ES-I3 (cell line): Measurements from ENCODE around the gene LRRK2.

Source experiments
- H3K36me3 ChIP-seq: 2 replicates; pipeline ENCODE4 v1.6.1; 2013; ENCODE audit warnings: mild to moderate bottlenecking, low read length, control low read depth, moderate library complexity; ENCODE audit not compliant: insufficient read depth
- H3K4me1 ChIP-seq: 2 replicates; pipeline ENCODE4 v1.6.1; 2013; ENCODE audit warnings: mild to moderate bottlenecking, control low read depth, low read length; ENCODE audit not compliant: insufficient read depth
- H3K9ac ChIP-seq: 2 replicates; pipeline ENCODE4 v1.6.1; 2013; ENCODE audit warnings: low read depth, mild to moderate bottlenecking, low read length, moderate library complexity
- H3K9me3 ChIP-seq: 2 replicates; pipeline ENCODE4 v1.6.1; 2013; ENCODE audit warnings: mild to moderate bottlenecking, low read length, moderate library complexity; ENCODE audit not compliant: control insufficient read depth, insufficient read depth

The LRRK2 gene

DNA sequence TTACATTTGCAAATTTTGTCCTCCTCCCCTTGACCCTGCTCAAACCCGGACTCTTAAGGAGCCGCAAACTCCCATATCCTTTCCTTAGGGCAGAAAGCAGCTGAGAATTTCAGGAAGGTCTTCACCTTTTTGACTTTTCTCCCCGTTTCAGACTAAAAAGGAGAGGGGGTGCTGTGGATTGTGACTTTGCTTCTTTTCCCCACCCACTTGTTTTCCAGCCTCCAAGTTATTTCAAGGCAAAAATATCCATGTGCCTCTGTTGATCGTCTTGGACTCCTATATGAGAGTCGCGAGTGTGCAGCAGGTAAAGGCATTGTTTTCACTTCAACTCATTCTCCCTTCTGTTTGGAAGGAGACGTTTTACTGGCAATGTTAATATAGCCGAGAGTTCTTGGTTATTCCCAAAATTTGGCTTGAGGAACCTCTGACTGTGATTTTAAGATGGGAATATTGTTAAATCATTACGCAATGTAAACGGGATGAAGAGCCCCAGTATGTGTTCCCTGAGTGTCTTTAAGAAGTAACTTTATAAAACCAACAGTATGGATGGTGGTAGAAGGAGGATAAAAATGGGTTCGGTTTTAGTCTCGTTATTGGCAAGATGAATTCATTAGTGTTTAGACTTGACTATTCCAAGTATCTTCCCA lies 663 bp downstream of the LRRK2 start:
- peak overlapping the region; percentile 74; the same call in 1 of the 2 replicates for H3K9ac ChIP-seq
- no peaks in the 10 kb centered on the region for H3K36me3 ChIP-seq
- H3K9me3 ChIP-seq: no peaks in the 10 kb centered on the region
- H3K4me1 ChIP-seq: no peaks in the 10 kb centered on the region

DNA sequence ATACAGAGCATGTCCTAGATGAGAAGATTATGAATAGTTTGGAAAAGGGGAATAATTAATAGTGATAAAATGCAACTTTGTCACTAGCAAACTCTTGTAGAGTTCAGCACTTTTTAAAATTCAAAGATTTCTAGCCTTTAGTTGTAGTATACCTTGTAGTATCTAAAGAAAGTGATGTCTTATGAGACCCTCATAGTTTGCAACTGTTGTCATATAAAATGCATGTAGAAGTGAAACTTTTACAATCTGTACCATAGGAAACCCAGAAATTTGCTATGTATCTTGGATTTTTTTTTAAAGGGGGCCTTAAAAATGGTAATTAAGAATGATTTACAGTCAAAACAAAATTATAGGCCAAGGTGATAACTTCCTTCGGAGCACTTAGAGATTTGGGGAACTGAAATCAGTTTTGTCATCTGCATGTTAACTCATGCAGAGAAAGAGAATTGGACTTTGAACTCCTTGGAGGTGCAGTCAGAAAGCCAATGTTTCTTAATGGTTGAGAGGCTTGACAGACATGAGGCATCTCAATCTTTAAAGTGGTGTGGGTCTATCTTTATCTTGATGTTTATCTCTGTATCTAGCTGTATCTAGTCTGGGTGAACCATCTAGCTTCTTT lies 1.3 kb downstream of the LRRK2 start:
- Histone ChIP-seq H3K9ac (no peak overlapping the region), H3K4me1 (no peaks in the 10 kb centered on the region)

DNA sequence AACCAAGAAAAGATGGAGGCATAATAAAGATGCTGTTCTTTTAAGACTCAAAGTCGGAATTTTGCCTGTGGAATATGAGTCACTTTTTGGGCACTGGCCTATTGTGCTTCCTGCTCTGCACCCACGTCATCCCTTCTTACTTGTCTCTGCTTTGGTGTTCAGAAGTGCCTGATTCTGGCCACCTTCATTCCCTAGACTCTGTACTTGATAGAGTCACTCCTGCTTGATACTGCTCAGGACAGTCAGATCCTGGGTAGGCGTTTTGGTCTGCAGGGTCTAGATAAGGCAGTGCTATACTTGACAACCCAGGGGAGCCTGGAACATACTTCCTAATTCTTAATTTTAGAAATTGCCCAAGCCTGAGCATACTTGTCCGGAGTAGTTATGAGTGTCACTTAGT lies 1.9 kb downstream of the LRRK2 start:
- no peaks in the 10 kb centered on the region for H3K4me1 ChIP-seq
- H3K9ac ChIP-seq: no peak overlapping the region
- no peaks in the 10 kb centered on the region for H3K36me3 ChIP-seq

More for the DNA sequence above, 1.3 kb downstream of the LRRK2 start:
- Histone ChIP-seq H3K9me3 (no peaks in the 10 kb centered on the region), H3K36me3 (no peaks in the 10 kb centered on the region)

DNA sequence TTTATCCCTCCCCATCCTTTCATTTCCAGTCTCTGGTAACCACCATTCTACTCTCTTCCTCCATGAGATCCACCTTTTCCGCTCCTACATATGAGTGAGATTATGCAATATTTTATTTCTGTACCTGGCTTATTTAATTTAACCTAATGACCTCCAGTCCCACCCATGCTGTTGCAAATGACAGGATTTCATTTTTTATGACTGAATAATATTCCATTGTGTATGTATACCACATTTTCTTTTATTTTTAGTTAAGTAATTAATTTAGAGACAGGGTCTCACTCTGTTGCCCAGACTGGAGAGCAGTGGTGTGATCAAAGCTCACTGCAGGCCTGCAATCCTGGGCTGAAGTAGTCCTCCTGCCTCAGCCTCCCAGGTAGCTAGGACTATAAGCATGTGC lies 2.6 kb downstream of the LRRK2 start:
- no peaks in the 10 kb centered on the region for H3K36me3 ChIP-seq
- H3K9me3 ChIP-seq: no peaks in the 10 kb centered on the region
- H3K9ac ChIP-seq: no peak overlapping the region
- no peaks in the 10 kb centered on the region for H3K4me1 ChIP-seq

More for the DNA sequence above, 1.9 kb downstream of the LRRK2 start:
- no peaks in the 10 kb centered on the region for H3K9me3 ChIP-seq

DNA sequence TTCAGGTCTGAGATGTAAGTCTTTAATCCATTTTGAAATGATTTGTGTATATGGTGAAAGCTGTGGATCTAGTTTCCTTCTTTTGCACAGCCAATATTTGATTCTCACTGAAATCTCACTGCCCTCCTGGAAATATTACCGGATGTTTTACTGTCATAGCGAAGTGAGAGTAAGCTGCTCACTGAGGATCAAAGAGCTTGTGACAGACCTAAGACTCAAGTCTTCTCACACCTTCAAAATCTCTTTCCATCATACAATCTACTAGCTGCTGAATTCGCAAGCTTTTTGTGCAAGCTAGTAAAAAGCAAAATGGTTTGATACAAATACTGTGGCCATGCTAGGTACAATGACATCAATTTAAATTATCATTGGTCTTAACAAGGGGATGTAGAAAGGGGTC lies 3.9 kb downstream of the LRRK2 start:
- Histone ChIP-seq H3K9ac (no peak overlapping the region), H3K4me1 (no peaks in the 10 kb centered on the region), H3K36me3 (no peaks in the 10 kb centered on the region), H3K9me3 (no peaks in the 10 kb centered on the region)

DNA sequence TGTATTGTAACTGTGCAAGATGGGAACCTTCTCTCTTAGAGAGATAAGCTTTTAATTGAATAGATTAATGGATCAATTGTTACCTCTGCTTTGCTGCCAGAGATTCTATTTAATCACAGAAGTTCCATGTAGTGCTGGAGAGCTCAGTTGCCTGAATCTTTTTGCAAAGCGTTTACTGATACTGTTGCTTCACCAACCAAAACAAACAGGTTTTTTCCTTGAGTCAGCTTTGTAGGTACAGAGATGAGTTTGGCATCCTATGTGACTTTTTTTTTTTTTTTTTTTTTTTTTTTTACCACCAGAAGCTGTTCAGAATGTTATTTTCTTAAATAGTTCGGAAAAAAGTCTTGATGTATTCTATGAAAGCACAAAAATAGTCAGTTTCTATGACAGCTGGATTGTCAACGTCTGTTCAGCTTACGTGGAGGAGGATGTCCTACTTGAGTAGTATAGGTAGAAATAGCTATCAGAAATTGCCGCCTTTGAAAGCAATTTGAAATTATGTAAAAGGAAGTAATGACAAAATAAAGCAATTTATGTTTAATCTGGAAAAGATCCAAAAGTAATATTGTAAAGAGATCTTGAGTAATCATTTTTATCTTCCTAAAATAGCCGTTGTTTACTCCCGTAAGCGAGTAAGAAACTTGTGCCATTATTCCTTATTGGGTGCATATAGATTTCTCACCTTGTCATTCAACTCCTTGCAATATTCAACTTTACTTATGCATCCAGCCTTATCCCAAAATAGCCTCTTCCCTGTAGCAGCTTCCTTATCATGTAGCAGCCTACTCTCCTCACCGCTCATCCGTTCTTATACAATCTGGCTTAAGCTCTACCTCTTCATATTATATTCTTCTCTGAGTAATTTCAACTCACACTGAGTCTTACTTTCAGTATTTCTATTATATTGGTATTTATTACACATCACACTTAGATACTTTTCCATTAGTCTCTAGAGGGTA lies 5.2 kb downstream of the LRRK2 start:
- no peaks in the 10 kb centered on the region for H3K36me3 ChIP-seq
- H3K4me1 ChIP-seq: no peaks in the 10 kb centered on the region

DNA sequence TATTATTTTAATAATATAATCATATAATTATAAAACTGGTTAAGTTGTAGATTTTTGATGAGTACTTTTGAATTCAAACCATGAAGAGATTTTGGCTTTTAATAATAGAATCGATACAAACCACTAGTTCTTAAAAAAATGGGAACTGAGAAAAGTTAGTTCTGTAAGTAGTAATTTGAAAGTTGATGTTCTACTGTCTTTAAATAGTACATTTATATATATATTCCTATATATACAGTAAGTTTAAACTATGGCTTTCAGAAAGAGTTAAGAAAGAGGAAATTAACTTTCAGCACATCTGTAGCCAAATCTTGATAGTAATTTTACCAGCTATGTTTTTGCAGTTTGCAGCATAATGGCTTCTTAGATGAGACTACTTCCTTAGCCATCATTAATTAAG lies 7.8 kb downstream of the LRRK2 start:
- Histone ChIP-seq H3K36me3 (no peaks in the 10 kb centered on the region), H3K9me3 (no peaks in the 10 kb centered on the region), H3K9ac (no peak overlapping the region), H3K4me1 (no peaks in the 10 kb centered on the region)

More for the DNA sequence above, 5.2 kb downstream of the LRRK2 start:
- no peaks in the 10 kb centered on the region for H3K9me3 ChIP-seq
- H3K9ac ChIP-seq: no peak overlapping the region

DNA sequence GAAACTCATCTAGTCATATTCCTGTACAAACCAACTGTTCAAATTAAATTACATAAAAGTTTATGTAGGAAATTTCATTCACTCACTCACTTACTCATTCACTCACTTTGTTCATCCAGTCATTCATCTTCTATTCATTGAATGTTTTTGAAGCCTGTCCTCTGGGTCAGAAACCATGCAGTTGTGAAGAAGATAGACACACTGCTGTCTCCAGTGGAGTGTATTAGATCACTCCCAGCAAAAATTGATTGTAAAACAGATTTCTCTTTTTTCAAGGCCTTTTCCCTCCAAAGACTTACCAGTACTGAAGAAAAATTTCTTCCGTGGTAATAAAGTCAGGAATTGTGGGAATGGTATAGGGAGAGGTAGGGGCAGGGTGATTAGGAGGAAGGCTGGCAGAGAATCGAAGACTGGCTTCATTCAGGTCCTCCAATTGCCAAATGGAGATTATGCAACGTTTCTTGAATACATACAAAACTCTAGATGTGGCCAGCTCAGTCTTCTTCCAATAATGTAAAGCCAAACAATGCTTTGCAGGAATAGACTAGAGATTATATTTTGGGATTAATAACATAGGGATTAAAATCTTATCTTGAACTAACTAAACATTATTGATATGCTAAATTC lies 9.1 kb downstream of the LRRK2 start:
- Histone ChIP-seq H3K4me1 (no peaks in the 10 kb centered on the region), H3K9ac (no peak overlapping the region), H3K36me3 (no peaks in the 10 kb centered on the region), H3K9me3 (no peaks in the 10 kb centered on the region)

DNA sequence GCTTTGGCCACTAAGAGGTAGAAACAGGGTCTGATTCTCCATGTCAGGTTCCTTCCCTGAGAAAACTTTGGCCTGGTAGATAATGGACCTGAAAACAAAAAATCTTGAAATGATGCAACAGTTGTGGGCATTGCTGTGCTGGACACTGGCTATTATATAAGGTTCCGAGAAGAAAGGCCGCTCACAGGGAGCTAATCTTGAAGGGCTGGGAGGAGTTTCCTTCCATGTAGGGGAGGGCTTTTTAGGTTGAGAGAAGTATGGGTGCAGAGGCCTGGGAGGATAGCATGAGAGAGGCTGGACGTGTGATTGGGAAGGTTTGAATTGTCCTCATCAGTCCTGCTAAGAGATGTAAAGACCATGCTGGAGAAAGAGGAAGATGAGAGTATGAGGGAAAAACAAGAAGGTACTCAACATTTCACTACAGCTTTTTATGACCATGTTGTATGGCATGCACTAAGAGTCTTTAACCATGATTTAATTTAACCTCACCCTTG lies 11.6 kb downstream of the LRRK2 start:
- Histone ChIP-seq H3K4me1 (no peaks in the 10 kb centered on the region), H3K36me3 (no peaks in the 10 kb centered on the region), H3K9me3 (no peaks in the 10 kb centered on the region), H3K9ac (no peak overlapping the region)

DNA sequence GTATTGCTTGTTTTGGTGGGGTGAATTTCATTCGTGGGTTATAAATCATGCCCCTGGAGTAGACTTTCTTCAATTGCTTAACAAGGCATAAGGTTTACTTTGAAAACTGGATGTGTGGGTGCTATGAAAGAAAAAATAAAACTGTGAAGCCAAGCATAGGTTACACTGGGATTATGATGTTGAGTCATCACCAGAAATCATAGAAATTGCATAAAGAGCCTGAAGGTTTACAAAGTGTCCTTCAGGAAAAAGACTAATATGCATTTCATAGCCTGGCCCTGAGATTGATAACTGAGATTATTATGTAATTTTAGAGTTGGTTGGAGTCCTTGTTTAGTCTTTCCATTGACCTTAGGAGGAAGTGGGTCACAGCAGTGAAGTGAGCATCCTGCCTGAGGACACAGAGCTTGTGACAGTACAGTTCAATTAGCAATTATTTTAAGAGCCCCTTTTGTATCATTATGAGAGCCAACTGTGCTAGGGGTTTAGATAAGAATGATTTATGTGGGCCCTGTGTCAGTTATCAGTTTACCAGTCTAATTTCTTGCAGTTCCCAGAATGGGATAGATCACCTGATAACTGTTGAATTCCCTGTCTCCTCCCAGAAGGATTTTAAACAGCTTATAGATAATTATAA lies 13.6 kb downstream of the LRRK2 start:
- Histone ChIP-seq H3K36me3 (no peaks in the 10 kb centered on the region), H3K9ac (no peak overlapping the region), H3K4me1 (no peaks in the 10 kb centered on the region), H3K9me3 (no peaks in the 10 kb centered on the region)

DNA sequence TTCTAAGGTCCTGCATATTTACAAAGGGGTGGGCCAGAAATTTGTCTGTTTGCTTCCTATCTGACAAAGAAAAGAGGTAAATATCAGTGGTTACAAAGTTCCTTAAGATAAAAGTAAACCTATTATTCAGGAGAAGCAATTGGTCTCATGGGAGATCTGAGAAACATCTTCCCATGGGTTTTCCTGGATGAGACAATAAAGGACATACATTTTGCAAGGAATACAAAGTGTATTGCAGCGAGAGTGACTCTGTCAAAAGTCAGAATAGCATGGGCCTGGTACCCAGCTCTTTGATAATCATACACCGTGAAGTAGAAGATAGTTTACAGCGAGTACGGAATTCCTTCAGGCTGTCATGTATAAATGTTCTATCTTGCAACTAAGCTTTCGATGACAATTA lies 14.2 kb downstream of the LRRK2 start:
- Histone ChIP-seq H3K36me3 (no peaks in the 10 kb centered on the region), H3K9ac (no peak overlapping the region), H3K4me1 (no peaks in the 10 kb centered on the region), H3K9me3 (no peaks in the 10 kb centered on the region)

DNA sequence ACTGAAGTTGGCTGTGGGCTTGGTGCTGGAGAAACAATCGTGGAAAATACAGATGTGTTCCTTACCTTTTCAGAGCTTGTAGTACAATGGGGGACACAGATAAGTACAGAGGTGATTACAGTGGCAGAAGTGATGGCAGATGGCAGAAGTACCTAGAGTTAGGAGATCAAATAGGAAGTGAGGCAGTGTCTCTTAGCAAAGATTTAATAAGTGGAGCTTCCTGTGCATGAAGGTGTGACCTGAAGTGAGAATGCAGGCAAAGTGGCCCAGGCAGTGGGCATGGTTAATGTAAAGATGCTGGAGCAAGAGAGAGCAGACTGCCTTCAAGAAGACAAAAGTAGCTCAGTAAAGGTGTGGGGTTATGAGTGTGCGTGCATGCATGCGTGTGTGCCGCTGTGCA lies 16.0 kb downstream of the LRRK2 start:
- H3K9me3 ChIP-seq: no peaks in the 10 kb centered on the region
- no peaks in the 10 kb centered on the region for H3K36me3 ChIP-seq
- H3K4me1 ChIP-seq: no peaks in the 10 kb centered on the region
- H3K9ac ChIP-seq: no peak overlapping the region

DNA sequence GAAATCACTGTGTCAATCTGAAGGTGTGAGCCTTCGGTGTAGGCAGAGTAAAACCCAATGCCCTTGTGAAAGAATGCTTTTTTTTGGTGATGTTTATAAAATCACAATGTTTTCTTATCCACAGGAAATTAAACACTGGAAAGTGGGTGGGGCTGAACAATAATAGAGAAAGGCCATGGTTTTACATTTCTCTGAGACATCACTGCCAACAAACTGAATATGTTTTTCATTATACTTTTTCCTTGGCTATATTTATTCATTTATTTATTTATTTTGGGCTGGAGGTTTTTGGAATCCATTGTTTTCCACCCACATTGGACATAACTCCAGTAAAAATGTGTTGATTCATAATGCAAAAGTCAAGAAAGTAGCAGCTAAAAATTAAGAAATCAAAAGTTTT lies 16.9 kb downstream of the LRRK2 start:
- no peak overlapping the region for H3K9ac ChIP-seq
- no peaks in the 10 kb centered on the region for H3K9me3 ChIP-seq
- no peaks in the 10 kb centered on the region for H3K4me1 ChIP-seq
- no peaks in the 10 kb centered on the region for H3K36me3 ChIP-seq
